GM10266 (cell line): ENCODE data around the gene ITPR2.

ENCODE experiments used
- DNase-seq: peaks from one replicate; pipeline ENCODE4 v3.0.0; 2012; ENCODE audit errors: extremely low spot score
- CTCF ChIP-seq: IDR thresholded peaks from 2 replicates; pipeline ENCODE4 v1.5.1; 2012; ENCODE audit warnings: mild to moderate bottlenecking, low read depth; ENCODE audit not compliant: control insufficient read depth, insufficient read depth; ENCODE audit errors: missing control alignments

ITPR2 gene

GRCh38 chr12:26546535-26547314 is 286.3 kb downstream of the ITPR2 start:
- DNase-seq: no peak
- no peak for TF ChIP-seq CTCF

GRCh38 chr12:26539131-26539530 is 293.9 kb downstream of the ITPR2 start:
- TF ChIP-seq CTCF: no peak
- no peak for DNase-seq

- DNase-seq: no peak
- no peak for TF ChIP-seq CTCF
Measured at GRCh38 chr12:26537651-26538050, 295.3 kb downstream of the ITPR2 start.

GRCh38 chr12:26537126-26537525 is 295.9 kb downstream of the ITPR2 start:
- DNase-seq: no peak
- no peak for TF ChIP-seq CTCF

GRCh38 chr12:26535826-26536225 is 297.2 kb downstream of the ITPR2 start:
- no peak for DNase-seq
- TF ChIP-seq CTCF: no peak

GRCh38 chr12:26534071-26534470 is 298.9 kb downstream of the ITPR2 start:
- no peak for TF ChIP-seq CTCF
- DNase-seq: no peak

GRCh38 chr12:26533211-26533610 is 299.8 kb downstream of the ITPR2 start:
- no peak for DNase-seq
- no peak for TF ChIP-seq CTCF
